ENCODE results near the gene SNX9.
"Not testable (repeated sequence)": the region's sequence is repeated elsewhere in the genome, so short reads cannot be mapped to it uniquely, and the experiment has no call there.

The SNX9 gene

DNA sequence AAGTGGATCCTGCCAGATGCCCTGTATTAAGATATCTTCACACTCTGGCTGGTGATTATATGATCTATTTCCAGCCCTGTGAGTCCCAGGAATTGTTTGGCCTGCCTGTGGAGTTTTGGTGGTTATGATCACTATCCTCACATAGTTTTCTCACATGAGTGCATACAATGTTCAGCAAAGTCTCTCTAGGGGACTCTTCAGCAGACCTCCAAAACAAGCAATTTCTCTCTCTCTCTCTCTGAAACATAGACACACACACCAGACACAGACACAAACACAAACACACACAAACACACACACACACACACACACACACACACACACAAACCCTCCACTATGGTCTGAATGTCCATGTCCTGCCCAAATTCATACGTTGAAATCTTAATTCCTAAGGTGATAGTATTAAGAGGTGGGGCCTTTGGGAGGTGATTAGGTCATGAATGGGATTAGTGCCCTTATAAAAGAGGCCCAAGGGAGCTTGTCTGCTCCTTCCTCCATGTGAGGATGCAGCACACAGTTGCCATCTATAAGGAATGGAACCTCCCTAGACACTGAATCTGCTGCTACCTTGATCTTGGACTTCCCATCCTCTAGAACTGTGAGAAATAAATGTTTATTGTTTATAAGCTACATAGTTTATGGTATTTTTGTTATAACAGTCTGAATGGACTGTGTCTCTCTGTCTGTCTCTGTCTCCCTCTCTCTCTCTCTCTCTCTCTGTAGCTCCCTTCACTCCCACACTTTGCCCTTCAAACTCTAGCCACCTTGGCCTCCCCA lies 136.6 kb downstream of the SNX9 start:
- DNase-seq: no peak

GRCh38 chr6:157961153-157961831 lies 138.2 kb downstream of the SNX9 start:
- no peak for DNase-seq

GRCh38 chr6:157961832-157962575 lies 139.0 kb downstream of the SNX9 start:
- no peak for DNase-seq

- DNase-seq: no peak
Measured at GRCh38 chr6:157962601-157963302, 139.7 kb downstream of the SNX9 start.

GRCh38 chr6:157964100-157964499 lies 141.1 kb downstream of the SNX9 start:
- no peak for DNase-seq

DNA sequence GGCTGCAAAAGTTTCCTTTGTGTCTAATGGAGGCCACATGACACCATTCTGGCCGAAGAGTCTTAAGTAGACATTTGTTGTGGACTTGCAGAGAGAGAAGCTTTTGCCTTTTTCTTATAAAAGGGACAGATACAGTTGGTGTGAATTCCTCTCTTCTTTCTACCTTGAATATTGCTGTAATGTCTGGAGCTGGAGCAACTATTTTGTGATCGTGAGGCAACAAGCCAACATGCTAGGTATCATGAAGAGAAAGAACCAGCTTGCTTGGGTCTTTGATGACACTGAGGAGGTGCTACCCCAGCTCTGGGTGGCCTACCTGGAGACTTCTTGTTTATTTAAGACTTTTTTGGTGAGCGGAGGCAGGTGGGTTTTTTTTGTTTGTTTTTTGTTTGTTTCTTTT lies 142.3 kb downstream of the SNX9 start:
- no peak for DNase-seq

DNA sequence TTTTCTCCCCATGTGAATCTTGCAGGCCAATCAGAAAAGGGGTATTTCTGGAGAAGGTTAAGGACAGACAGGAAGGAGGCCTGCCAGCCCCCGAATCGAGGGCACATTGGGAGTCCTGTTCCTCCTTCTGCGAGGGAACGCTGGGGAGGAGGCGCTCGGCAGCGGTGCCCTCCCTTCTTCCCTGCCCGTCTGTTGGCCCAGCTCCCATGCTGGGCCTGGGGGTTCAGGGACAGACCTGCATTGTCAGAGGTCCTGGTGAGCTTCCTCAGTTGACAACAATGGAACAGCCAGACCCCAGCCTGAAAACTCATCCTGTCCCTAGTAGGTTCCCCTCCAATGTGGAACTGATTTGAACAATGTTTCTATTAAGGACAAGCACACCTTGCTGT lies 143.5 kb downstream of the SNX9 start:
- no peak for DNase-seq

DNA sequence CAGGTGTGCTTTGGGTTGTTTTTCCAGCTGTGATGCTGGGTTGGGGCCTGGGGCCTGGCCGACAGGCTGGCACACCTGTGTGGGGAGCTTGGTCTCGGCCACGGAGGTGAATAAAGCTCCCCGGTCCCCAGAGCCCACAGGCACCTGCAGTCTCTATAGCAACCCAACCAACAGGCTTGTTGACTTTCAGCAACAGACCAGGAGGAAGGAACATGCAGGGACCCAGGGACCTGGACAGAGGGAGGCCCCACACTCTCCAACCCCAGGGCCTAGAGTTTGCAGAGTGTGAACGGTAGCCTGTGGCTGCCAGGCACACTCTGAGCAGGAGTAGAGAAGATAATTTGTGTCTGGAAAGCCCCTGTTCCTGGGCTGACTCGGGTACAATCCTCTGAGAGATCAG lies 144.0 kb downstream of the SNX9 start:
- no peak for DNase-seq

- no peak for DNase-seq
Measured at GRCh38 chr6:157967486-157967885, 144.4 kb downstream of the SNX9 start.

DNA sequence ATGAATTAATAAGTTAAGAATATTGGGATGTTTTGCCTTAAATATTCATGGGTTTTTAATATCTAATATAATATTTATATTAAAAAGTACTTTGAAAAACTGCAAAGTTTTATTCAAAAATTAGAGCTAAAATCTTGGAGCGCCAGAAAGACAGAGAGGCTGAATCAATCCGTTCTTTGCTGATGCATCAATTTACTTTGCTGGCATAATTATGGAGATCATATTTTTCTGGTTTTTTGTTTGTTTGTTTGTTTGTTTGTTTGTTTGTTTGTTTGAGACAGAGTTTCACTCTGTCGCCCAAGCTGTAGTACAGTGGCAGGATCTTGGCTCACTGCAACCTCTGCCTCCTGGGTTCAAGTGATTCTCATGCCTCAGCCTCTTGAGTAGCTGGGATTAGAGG lies 149.1 kb downstream of the SNX9 start:
- DNase-seq: not testable (repeated sequence)

DNA sequence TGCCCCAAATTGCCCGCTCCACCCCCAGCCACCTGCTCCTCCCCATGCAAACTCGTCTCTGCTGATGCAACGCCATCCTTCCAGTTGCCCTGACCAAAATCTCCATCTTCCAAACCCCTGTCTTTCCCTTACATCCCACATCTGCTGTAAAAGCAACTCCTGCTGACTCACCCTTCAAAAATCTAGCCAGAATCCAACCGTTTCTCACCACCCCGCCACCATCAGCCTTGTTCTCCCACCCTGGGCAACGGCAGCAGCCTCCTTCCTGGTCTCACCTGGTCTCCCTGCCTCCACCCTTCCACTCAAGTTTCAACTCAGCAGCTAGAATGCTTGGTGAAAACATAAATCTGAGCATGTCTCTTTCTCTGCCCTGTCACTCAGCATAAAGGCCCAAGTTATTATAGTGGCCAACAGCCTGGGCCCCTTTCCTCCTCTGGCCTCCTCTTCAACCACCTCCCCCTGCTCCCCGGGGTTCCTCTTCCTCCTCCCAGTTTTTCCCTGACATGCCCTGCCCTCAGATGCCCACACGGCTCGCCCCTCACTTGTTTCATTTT lies 151.4 kb downstream of the SNX9 start:
- DNase-seq: no peak

DNA sequence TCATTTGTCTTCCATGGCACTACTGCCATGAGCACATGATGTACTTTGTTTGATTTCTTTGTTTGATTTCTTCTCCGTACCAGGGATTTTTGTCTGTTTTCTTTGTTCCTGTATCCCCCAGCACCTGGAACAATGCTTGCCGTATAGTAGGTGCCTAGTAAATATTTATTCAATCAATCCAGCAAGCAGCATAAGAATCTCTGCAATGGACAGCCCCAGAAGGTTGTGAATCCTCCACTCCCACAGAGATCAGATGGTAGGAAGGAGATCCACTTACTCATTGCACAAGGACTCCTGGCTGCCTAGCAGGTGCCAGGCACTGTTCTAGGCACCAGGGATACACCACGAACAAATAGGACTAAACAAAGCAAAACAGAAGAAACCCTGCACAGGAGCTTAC lies 151.9 kb downstream of the SNX9 start:
- DNase-seq: no peak

DNA sequence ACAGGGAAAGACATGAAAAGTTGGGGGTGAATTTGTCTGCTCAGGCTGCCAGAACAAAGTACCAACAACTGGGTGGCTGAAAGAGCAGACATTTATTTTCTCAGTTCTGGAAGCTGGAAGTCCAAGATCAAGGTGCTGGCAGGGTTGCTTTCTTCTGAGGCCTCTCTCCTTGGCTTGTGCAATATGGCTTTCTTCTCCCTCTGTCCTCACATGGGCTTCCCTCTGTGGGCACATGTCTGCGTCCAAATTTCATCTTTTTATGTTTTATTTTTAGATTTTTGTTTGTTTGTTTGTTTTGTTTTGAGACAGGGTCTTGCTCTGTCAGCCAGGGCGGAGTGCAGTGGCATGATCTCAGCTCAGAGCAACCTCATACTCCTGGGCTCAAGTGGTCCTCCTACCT lies 152.4 kb downstream of the SNX9 start:
- no peak for DNase-seq

GRCh38 chr6:157976345-157977175 lies 153.5 kb downstream of the SNX9 start:
- no peak for DNase-seq

DNA sequence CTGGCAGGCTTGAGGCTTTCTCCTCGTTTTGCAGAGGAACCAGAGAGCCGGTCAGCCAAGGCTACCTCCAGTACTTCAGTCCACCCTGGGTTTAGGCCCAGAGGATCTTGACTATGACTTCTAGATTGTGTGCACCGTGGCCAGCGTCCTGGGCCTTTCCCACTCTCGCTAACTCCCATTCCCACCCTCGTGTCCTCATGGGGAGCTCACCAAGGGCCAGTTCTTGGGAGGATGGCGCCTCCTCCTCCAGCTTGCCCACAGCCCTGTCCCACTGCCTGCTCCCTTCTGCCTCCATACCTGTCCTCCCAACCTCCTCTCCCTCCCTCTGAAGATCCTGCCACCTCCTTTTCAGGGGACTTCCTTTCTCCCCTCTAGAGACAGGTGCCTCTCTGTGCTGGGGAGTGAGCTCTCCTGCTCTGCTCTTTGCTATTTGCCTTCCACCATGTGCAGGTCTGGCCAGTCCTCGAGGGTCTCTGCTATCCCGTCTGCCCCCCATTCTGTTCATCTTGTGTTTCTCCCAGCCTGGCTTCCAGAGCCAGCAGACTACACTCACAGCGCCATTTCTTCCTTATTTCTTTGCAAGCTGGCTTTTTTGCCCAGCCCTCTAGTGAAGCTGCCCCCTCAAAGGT lies 154.2 kb downstream of the SNX9 start:
- DNase-seq: no peak

GRCh38 chr6:157978021-157978783 lies 155.2 kb downstream of the SNX9 start:
- no peak for DNase-seq

DNA sequence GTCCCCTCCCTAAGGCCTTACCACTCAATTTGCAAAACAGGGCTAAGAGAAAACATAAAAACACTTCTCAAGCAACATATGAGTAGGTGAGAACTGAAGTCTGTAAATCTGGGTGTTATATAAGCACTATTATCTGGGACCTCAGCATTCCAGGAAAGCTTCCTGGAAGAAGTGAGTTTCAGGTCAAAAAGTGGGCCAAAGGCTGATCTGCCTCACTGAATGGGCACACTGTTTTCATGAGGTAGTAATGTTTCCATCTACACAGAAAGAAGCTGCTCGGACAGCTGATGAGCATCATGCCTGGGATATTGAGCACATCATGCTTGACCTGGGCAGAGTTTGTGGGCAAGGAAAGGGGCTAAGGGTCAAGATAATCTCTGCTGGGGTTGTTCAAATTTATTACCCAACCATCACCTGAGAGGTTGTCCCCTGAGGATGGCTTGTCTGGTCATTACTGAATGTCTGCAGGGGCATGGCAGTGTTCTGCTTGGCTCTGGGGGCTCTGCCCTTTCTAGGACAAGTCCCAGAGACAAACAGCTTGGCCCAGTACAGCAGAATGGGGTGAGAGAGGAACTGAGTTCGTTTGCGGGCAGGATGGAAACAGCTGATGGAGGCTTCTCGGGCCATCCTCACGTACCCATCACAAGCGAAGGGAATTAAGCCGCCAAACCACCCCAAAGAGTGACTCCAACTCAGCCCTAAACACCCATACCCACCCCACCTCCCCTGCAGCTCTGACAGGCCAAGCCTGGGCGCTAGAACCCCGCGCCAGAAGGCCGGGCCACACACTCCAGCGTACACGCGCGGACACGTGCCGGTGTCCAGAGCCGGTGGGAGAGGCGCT lies 157.5 kb downstream of the SNX9 start:
- peak in 1 of 2 donors; percentile 20 for DNase-seq

DNA sequence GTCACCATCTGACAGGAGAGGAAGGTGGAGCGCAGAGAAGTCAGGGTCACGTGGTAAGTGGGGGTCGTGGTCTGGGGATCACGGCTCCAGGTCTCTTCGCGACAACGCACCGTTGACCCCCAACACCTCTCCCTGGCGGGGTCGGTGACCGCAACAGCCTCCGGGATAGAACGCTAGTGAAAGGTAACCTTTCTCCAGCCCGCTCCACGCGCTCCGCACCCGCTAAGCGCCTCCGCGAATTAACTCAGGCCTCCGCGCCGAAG lies 158.0 kb downstream of the SNX9 start:
- DNase-seq: no peak

- peak; percentile 87 for DNase-seq
Measured at GRCh38 chr6:157981395-157982101, 158.5 kb downstream of the SNX9 start, which contains the start of gene SYNJ2. Gene SYNJ2 (plus strand): TSS chr6:157981863. CDS start chr6:157981962, 99 bp downstream.

Data from activated CD4-positive, alpha-beta T cell treated with anti-CD3 and anti-CD28 coated beads for 4 hours (primary cell).